HG02943 (cell line): ENCODE results near the gene SCARB2.

Experiments used
- ATAC-seq: cut with Tn5 transposase; IDR thresholded peaks from one replicate; pipeline ENCODE4 v1.9.1; 2021; ENCODE audit warnings: mild to moderate bottlenecking, low read depth, moderate library complexity; ENCODE audit not compliant: unreplicated experiment

Gene SCARB2

DNA sequence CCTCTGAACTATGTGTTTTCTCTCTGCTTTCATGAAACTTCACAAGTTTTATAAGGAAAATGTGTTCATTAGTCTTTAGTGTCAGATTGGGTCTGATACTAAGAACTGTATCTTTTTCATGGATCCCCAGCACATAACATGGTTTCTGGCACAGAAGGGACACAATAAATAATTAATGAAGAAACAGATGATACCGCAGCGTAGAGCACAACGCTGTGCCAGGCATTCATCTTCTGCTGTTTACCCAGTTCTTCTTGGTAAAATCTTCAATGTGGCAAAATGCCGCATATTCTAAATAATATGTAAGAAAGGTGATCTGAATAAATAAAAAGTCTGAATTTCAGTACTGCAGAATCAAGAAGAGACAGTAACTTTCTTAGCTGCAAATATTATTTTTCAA is 12.3 kb downstream of the SCARB2 start:
- no peak for ATAC-seq

DNA sequence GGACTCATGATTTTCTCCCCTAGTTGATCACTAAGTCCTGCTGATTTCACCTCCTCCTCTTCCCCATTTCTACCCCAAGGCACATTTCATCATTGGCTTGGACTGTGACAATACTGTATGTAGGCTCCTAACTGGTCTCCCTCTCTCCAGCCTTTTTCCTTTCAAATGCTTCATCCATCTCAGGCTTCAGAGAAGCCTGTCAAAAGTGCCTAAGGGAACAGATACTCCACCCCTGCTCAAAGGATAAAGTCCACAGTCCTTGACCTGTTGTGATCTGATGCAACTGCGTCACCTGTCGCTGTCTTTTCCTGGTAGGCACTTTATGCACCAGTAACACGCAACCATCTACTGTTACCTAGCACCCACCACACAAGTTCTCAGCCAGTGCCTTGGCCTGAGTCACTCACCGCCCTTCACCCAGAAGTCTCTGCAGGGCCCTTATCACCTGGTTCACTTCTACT is 12.8 kb downstream of the SCARB2 start:
- no peak for ATAC-seq

DNA sequence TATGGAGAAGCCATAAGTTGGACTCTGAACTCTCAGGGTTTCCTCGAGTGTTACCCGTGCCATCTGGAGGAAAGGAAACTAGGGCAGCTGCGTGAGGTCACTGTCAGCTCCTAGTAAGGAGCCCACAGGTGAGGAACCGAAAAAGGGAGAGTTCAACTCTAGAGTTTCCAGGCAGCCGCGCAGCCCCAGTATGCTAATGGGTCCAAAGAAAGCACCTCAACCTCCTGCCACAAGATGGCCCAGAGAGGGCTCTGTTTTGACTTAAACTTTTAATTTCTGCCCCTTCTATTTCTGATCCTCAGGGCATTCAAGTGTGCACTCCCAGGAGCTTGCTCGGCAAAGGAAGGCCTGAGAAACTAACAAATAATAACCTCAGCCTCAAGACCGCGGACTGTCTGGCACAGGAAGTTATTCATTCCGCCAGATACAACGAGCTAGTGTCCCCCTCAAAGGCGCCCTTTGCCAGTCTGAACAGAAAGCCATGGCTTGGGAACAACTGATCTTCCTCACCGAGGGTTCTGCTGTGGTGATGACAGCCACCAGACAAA is 13.9 kb downstream of the SCARB2 start:
- ATAC-seq = peak; percentile 87

DNA sequence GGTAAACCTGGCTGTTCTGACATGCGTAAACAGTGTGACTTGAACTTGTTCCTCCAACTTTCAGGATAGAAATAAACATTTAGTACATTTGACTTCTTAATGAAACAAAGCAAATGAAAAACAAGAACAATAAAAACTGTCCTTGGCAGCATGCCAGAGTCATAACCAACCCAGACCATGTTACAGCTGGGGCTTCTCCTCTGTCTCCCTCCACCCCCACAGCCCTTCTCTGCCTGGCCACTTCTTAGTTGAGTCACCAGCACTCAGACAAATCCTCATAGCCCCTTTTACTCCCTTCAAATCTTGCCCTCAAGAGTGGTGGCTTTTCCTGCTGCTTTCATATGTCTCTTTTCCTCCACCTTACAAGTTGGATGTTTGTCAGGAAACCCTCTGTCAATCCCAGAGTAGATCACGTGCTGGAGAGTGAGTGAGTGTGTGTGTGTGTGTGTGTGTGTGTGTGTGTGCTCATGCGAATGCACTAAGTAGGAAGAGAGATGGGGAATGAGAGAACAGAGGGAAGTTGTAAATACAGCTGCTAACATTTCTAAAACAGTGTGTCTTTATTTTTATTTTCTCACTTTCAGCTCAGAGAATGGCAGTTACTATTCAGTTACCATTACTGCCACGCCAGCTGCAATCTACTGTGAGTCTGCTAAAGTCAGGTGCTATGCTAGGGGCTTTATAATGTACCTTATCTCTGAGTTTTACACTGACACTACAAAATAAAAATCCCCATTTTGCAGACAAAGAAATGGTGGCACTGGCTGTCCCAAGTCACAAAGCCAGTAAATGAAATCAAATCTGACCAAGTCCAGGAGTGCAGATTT is 15.0 kb downstream of the SCARB2 start:
- ATAC-seq = no peak

DNA sequence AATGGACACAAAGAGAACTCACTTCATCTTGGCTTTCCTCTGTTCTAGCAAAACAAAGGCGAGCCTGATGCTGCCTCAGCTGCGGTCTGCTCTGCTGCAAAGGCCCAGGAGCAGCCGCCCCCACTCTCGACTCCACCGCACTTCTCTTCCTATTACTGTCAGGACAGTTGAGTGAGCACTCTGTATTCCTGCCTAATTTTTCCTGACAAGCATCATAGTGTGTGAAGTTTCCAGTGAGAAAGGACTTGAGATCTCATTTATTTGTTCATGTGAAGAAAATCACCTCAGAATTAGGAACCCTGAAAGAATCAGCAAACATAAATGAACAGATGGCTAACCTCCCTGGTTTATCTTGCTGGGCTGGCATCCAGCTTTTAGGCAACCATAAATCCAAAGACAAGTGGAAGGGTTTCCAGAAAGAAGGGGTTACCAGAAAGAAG is 15.6 kb downstream of the SCARB2 start:
- ATAC-seq = no peak

DNA sequence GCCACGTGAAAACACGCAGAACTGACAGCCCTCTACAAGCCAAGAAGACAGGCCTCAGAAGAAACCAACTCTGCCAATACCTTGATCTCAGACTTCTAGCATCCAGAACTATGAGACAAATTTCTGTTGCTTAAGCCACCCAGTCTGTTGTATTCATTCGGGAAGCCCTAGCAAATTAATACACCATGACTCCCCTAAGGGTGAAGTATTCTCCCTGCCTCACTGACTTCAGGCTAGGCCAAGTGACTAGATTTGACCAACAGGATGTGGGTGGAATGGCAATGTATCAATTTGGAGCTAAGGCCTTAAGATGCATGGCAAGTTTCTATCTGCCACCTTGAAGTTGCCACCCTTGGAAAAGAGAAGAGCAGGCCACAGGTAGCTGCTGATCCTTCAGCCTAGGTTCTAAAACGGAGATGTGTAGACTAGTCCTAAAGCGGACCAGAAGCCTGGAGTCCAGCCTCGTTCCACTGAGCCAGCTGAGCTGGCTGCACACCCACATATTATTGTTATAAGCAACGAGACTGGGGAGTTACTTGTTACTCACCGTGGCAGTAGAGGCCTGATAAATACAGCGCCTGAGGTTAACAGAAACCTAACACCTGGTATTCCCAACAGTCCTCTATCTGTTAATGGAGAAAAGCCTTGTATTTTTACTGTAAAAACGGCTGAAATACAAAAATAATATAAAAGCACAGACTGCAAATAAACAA is 16.4 kb downstream of the SCARB2 start:
- ATAC-seq = no peak

DNA sequence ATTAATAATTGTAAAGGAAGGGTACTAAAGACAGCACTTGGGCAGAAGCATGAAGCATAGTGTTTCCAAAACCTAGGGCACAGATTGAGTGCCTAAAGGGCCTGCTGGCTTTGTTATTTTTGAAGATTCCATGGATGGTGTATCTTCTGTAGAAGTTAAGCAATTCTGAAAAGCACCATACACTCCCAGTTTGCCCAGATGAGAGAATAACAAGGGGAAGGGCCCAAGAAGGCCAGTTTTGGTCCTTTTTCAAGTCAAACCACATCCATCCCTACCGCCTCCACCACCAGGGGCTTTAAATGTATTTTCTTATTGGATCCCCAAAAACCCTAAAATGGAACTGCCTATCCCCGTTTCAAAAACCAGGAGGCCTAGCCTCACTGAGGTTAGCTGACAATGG is 17.2 kb downstream of the SCARB2 start:
- ATAC-seq = no peak

DNA sequence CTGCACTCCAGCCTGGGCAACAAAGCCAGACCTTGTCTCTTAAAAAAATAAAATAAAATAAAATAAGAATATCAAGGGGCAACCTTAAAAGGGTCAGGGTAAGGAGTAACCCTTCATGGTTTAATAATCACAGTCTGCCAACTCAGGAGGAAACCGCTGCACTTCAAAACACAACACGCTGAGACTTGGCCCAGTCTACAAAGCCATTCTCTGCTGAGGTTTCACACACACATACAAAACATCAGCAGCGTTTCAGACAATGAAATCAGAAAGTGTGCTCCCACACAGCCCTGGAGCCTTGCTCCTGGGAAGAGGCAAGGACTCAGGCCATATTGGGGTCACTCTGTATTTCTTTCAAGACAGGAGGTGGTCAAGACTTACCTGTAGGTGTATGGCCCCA is 18.3 kb downstream of the SCARB2 start:
- no peak for ATAC-seq

DNA sequence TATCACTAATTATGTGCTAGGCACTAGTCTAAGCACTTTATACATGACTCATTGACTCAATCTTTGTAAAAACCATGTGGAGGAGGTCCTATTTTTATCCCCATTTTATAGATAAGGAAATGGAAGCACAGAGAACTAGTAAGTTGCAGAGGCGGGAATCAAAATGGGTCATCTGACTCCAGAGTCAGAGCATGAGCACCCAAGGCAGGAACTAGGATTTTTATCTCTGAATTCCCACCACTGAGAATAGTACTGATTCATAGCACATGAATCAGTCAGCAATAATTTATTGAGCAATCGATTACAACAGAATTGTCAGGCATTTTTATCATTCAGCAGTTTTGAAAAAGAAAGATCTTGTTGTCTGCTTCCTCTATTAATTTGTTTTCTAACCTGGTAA is 19.3 kb downstream of the SCARB2 start:
- ATAC-seq = no peak

DNA sequence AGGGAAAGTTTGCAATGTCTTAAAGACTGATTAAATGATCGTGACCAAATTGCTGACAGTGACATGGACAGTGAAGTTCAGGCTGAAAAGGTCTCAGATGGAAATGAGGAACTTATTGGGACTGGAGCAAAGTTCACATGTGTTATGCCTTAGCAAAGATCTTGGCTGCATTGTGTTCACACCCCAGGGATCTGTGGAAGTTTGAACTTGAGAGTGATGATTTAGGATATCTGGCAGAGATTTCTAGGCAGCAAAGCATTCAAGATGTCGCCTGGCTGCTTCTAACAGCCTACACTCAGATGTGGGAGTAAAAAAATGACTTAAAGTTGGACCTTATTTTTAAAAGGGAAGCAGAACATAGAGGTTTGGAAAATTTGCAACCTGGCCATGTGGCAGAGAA is 21.4 kb downstream of the SCARB2 start:
- no peak for ATAC-seq

DNA sequence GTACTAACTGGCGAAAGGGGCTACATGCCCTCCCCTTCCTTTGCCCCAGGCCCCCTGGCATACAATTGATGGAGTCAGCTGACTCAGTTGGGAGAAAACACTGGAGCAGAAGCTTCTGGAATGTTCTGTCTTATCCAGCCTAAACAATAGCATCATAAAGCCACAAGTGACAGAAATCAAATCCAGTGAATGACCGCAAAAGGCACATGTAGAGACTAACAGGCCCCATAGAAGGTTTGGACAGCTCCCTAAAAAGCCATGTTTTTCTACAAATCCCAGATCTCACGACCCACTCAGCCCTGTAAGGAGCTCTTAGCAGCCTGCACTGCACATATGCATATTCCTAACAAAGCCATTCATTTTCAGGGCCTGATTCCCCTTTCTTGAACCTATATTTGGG is 25.1 kb downstream of the SCARB2 start:
- ATAC-seq = no peak

DNA sequence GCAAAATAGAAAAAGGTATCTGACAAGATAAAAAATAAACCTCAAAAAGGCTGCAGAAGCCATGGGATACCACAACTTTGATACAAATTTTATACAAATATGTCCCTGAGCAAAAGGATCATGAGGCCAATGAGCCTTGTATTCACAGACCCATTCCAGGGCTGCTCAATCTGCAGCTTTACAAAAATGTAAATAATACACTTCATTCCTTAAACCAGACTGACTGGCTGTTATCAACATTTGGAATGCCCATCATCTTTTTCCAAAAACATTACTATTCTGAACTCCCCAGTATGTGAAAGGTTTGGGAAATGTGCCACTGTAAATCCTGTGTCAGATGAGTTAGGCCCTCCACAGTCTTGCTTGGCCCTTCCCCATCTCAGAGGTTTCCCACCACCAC is 25.5 kb downstream of the SCARB2 start:
- ATAC-seq = no peak

DNA sequence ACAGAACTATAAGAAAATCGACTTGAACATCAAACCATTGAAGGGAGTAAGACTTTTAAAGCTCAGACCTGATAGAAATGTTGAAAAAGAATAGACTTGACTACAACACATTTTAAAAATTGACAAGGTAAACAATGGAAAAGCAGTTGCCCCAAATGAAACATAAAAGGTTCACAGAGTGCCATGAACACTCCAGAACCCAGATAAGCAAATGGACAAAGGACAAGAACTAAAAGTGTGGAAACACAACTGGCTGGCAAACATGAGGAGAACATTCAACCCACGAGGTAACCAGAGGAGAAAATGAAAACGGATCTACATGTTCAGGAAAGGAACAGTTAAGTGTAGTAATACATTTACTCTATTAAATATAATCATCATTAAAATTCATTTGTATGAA is 26.5 kb downstream of the SCARB2 start:
- no peak for ATAC-seq

DNA sequence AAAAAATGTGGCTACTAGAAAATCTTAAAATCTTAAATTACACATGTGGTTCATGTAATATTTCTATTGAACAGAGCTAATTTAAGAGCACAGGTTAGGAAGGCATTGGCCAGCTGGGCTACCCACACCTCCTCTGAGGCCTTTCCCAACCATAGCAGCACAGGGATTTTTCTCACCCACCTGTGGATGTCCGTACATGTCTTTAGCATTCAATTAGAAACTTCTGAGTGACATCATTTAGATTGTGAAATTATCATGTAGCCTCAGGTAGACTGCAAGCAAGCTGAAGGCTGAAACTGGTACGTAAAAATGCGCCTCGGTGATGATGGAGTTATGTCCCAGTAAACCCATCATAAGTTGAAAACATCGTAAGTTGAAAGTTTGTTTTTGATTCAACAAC is 31.2 kb downstream of the SCARB2 start:
- ATAC-seq = no peak

DNA sequence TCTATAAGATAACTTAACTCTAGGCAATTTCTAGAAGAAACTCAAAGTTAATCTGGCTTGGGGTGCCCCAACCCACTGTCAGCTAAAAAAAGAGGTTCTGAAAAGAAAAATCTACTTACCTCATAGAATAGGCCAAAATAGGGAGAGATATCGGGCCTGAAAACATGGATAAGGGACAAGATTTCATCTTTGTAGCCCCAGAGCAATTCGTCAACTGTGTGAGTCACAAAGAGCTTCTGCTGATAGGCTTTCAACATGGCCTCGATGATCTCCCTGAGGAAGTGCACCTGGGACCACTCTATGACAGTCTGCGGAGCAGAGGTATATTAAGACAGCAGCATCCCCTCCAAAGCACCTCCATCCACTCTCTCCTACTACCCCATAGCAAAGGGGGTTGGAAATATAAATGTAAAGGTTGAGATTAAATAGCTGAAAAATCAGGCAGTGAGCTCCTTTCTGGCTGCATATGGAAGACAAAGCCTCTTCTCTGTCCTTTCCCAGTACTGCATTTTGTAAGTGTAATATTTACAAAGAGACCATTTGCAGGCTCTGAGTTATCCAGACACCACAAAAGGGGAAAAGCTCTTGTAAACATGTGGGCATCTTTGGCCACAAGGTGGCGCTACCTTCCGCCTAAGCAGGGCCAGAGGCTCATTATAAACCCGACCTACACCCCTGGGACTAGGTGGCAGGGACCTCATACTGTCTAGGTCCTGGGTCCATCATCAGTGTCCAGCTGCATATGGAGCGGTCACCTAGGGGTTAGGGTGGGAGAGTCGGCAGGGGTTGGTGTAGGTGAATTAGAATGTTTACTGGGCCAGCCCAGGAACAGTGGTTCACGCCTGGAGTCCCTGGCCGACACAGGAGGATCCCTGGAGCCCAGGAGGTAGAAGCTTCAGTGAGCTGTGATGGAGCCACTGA is 34.0 kb downstream of the SCARB2 start:
- ATAC-seq = no peak

DNA sequence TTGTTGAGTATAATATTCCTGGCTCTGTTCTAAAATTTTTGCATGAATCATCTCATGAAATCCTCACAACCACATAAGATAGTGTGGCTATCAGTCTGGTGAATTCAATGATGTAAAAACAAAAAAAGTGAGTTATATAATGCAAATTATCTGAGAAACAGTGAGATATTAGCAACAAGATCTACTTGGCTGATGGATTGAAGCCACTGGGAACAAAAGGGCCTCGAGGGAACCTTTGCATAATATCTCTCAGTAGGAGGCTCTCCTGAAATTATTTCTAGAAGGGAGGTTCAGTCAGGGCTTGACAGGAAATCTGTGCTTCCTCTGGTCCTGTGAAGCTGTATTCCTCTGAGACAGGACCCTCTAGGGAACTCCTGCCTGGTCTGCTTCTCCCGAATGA is 35.3 kb downstream of the SCARB2 start:
- ATAC-seq = no peak

DNA sequence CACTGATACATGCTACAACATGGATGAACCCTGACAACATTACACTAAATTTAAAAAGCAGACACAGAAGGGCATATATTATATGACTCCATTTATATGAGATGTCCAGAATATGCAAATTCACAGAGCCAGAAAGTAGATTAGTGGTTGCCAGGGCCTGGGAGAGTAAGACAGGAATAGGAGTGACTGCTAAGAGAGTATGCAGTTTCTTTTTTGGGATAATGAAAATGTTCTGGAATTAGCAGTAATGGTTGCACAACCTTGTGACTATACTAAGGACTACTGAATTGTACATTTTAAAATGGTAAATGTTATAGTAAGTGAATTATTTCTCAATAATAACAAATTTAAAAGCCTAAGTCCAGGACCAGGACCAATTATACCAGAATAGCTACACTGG is 35.9 kb downstream of the SCARB2 start:
- ATAC-seq = no peak

DNA sequence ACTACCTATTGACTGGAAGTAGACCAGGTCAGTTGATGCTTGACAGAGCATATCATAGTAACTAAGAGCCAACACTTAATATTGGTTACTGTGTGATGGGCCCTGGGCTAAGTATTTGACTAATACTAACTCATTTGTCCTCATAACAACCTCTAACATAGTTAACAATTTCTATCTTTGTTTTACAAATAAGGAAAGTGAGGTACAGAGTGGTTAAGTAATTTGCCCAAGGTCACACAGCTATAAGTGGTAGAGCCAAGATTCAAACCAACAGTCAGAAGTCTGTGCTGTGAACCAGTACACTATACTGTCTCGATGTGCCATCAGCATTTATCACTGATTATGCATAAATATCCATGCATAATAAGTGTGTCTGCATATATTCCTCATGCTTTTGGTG is 38.3 kb downstream of the SCARB2 start:
- ATAC-seq = no peak

DNA sequence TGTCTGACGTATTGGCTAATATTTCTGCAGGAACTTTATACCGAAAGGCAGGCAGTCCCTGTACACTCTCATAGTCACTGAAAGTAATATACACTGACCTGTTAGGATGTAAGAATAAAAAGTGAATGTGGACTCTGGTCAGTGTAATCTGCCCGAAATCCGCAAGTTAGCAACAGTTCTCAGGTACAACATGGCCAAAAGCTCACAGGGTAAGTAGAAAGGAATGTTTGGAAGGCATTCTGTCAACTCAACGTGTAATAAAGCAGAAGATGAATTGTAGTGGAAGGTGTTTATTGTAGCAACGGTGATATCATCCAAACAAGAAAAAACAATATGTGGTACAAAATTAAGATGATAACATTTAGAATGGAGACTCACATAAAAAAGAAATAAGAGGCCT is 39.4 kb downstream of the SCARB2 start:
- ATAC-seq = no peak

DNA sequence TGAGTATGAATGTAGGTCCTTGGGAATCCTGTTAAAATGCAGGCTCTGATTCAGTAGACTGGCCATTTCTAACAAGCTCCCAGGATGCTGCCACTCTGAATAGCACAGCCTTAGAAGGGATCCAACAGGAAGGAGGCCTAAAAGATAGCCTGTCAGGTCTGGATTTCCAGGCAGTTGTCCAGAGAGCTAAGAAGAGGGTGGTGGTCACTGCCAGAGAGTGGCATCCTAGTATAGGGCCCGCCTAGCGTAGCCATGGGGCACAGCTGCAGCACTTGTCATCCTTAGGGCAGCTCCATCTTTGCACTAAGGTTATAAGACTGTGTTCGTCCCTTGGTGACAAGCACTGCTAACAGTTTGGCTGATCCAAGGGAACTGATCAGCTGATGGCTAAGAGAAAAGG is 44.9 kb downstream of the SCARB2 start:
- ATAC-seq = no peak

DNA sequence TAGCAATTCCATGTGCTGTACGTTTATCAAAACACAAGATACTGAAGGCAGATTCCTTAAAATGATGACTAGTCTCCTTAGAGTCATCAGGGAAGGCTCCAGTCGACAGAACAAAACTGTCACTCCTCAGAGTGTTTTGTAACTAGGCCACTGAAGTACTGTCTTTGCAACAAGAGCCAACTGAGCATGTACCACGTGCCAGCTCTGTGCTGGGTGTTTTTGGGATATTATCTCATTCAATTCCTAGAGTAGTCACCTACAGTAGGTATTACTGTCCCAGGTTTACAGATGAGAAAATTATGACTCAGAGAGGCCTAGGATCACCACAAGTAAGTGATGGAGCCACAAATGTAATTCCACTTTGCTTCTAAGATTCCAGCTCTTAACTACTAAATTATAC is 47.1 kb downstream of the SCARB2 start:
- ATAC-seq = no peak
